Measurements from ENCODE around the gene B3GAT1.

B3GAT1 gene

DNA sequence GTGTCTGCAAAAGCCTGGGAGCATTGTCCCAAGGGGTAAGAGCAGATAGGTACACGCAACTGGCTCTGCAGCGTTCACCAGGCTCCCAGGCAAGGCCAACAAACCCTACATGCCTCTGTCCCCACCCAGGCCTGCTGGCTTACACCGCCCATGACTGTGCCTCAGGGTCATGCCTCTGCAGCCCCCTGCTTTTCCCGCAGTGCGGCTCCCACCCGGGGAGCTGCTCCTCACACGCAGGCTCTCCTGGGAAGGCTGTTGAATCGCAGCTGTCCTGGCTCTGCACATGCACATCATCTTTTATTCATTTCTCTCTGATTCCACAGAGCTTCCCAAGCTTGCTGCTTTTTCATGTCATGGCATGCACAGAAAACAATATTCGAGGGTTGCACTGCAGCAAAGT, 29.2 kb upstream of the B3GAT1 start:
- DNase-seq (ENCODE audit: low spot score) = no peak

GRCh38 chr11:134440851-134441250, 28.8 kb upstream of the B3GAT1 start:
- DNase-seq (ENCODE audit: low spot score) = no peak

DNA sequence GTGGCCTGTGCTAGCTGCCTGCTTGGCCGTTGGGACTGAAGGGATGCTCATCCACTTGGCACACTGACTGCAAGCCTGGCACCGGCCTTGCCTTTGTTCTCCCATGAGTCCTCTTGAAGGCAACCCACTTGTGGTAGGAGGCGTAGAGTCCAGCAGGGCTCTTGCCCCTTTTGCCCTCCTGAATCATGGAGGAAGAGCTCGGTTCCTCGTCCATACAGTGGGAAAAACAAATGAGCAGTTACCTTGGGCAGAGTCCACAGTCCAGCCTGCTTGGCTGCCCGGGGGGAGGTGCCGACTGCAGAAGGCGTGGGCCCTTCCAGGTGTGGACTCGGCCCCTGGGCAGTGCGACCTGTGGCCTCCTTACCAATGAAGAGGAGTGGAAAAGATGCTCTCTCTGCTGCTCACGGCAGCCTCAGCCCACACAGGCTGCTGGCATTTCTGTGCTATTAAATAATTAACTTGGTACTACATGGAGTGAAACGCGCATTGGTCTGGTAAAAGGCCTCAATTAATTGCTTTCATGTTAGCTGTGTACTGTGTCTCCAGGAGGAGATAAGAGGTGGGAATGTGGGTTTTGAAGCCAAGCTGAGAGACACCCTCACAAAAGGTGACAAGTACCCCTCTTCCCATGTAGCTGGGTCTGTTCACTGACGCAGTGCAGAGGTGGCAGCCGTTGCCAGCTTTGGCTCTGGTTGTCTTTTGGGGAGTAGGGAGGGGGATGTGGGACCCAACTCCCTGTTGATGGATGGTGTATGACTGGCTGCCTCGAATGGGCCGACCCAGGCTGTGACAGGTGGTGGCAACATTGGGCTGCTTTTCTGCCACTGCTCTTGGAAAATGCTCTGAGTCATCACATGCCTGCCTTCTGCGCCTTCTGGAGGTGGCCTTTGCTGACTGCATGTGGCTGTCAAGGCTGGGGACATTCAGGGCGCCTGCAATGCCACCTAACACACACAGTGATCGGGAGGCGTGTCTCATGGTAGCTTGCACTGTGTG, 26.8 kb upstream of the B3GAT1 start:
- no peak for DNase-seq (ENCODE audit: low spot score)

GRCh38 chr11:134437821-134438220, 25.8 kb upstream of the B3GAT1 start:
- no peak for DNase-seq (ENCODE audit: low spot score)

GRCh38 chr11:134436781-134437180, 24.7 kb upstream of the B3GAT1 start:
- DNase-seq (ENCODE audit: low spot score) = no peak

GRCh38 chr11:134433806-134434205, 21.8 kb upstream of the B3GAT1 start:
- DNase-seq (ENCODE audit: low spot score) = no peak

- DNase-seq (ENCODE audit: low spot score) = no peak
Measured at GRCh38 chr11:134433251-134433650, 21.2 kb upstream of the B3GAT1 start.

DNA sequence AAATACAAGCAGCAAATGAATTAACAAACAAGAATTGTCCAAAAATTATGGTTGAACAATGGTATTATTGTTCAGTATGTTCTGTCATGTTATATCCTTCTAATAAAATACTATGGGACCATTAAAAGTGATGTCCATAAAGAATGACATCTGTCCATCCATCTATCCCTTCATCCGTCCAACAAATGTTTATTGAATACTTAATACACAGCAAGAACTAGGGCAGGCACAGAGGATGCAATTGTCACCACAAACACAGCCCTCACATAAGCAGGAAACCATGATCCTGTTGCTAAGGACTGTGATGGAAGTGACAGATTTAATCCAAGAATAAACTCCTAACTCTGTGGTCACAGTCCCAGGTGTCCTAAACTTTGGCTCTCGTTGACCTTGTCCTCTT, 20.7 kb upstream of the B3GAT1 start:
- no peak for DNase-seq (ENCODE audit: low spot score)

- no peak for DNase-seq (ENCODE audit: low spot score)
Measured at GRCh38 chr11:134429106-134429505, 17.1 kb upstream of the B3GAT1 start.

GRCh38 chr11:134425816-134426536, 13.9 kb upstream of the B3GAT1 start:
- DNase-seq (ENCODE audit: low spot score) = no peak

- DNase-seq (ENCODE audit: low spot score) = no peak
Measured at GRCh38 chr11:134425413-134425812, 13.4 kb upstream of the B3GAT1 start.

DNA sequence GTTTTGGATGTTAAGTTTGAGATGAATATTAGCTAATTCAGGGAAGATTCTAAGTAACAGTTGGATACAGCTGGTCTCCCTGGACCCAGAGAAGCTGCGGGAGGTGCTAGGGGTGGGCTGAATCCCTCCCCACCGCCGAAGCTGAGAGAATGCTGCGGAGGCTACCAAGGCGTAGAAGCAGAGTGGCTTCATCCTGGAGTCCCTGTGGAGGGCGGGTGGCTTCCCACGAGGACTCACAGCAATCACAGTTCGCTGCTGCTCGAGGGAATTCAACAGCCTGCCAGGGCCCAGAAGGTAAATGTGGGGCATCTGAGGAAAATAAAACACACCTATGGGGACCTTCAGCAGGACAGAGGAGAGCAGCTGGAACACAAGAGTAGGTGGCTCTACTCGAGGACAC, 11.1 kb upstream of the B3GAT1 start:
- DNase-seq (ENCODE audit: low spot score) = no peak

DNA sequence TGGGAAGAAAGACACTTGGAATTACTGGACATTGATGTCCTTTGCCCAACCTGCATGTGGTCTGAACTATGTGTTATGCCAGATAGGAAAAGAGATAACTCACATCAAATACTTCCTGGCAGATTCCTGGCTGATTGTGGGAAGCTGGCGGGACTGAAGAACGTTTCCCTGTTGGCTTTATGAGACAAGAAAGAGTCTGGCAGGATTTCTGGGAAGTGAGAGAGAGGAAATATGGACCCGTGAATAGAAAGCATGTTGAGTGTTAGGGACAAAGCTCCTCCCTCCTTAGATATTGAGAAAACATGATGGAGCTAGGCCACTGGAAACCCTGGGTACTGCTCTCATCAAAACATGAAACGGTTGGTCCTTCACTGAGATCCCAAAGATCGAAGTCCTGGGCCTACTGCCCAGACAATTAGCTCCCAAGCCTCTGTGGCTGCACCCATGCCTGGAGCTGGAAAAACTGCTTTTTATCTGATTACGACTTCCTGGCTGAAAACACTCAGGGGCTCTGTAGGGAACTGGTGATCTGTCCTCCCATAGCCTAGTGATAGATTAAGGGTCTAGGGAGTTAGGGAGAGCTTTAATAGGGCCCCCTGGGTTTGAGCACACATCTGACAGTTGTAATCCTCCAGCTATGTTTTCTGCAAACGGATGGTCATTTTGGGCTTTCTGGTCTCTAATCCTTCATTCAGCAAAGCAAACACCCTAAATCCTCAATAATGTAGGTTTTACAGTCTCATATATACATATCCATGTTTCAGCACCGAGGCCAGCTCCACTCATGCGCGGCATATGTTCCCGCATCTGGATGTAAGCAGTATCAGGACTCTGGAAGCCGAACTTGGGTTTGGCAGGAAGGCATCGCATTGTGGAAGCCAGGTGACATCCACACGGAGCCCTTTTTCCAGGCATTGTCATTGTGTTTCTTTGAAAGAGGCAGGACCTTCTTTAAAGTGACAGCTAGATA, 6.1 kb upstream of the B3GAT1 start:
- no peak for DNase-seq (ENCODE audit: low spot score)

- DNase-seq (ENCODE audit: low spot score) = no peak
Measured at GRCh38 chr11:134416726-134417125, 4.7 kb upstream of the B3GAT1 start.

DNA sequence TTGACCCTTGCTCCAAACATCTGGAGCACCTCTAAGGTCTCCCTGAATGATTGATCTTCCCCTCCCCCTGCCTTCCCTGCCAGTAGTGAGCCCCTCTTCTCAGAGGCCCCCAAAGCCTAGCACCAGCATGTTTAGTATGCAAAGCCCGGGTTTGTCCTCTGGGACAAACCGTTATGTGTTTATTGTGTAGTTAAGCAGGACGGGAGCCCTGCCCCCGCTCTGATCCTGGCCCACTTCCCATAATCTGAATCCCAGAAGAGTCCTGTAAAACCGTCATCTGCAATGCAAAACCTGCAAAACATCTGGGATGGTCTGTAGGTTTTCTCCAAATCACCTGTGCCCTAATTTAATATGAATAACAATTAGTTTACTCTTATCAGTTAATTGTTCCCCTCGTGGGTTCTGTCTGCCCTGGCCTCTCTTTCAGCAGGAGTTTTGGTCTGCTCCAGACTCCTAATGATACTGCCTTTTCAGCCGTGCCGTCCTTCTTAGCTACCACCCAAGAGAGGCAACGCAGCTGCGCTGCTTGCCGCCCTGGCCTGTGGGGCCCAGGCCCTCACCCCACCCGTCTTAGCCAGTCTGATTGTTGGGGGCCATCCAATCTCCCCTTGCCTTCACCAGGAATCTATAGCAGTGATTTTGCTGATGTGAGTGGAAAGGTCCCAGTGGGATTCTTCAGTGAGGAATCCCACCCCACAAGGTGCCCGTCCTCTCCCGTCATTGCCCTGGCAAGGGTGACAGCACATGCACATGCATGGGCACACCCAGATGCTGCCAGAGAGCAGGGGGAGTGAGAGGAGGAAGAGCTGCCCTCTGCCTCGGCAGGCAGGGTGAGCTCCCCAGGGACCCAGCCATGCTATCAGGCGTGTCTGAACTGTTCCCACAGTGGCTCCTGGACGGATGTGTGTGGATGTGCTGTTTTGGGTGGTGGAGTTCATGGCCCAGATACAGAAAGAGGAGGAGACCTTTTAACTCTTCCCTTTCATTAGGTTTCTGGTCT, 3.0 kb upstream of the B3GAT1 start:
- no peak for DNase-seq (ENCODE audit: low spot score)

- DNase-seq (ENCODE audit: low spot score) = no peak
Measured at GRCh38 chr11:134413826-134414731, 2.0 kb upstream of the B3GAT1 start.

- no peak for DNase-seq (ENCODE audit: low spot score)
Measured at GRCh38 chr11:134413043-134413825, 1.2 kb upstream of the B3GAT1 start.

DNA sequence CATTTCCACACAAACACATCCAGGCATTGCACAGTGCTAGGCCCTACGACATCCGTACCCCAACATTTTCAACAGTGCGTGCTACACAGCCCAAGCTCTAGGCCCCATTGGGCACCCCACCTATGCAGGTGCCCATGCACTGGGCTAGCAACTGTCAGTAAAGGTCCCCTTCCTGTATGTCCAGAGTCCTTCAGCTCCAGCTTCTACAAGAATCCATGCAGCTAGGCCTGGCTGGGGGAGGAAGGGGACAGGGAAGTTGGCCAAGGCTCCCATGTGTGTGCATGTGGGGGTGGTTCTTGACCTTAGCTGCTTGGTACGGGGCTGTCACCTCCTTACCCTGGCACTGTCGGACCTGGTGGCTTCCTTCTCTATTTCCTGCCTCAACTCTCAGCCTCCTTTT, 1.3 kb downstream of the B3GAT1 start:
- DNase-seq (ENCODE audit: low spot score) = no peak
